ENCODE measurements around the gene FSTL4. TPM values are rescaled to one million over a fixed set of nuclear protein-coding genes. Genes with fewer than 3 reads are reported as not detected.
A peak's percentile ranks its signal among the peaks of the same experiment; 100 is the strongest.

Gene FSTL4
- total and polyA plus RNA-seq, 12 donors: 0.48 to 5.2 (median 2.3) TPM

DNA sequence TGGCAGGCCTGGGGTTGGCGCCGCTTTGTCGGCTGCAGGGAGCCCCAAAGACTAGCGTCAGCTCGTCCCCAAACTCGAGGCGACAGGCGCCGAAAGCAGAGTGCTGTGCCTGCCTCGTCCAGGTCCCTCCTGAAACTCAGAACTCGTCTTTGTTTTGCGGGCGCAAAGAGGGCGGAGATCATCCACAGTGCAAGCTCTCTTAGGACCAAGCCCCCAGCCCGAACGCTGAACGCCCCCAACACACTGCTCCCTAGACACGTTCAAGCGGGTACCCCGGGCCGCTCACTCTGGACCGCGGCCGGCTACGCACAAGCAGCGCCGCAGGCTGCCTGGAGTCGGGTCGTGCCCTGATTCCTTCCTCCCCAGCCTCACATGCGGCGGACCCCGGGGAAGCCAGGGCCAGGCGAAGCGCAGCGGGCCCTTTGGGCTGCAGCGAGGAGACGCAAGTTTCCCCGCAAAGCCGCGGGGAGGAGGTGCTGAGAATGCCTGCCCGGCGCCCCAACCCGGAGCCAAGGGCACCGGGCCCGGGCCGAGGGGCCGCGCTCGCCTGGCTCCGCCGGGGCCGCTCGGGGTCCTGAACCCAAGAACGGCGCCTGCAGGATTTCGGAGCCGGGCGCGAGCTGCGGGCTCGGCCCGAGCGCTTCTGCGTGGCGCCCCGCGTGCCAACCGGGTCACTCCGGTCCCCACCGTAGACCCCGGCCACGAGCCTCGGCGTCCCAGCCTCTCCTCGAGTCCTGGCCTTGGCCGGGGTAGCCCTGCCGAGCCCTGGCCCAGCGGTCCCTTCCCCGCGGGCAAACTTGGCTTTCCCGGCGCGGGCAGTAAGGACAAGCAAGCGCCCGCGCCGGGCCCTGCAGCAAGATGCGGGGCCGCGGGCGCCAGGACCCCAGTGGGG is 738 bp downstream of the FSTL4 start:
- intact Hi-C loops (cut with DNase I): loop anchor here in 1 of 2 donors (5.0 kb wide), 1 partner anchor 189 kb away; no protein-coding TSS in a partner anchor
- Histone ChIP-seq H3K27me3 (peaks cover 24% of the 10 kb centered on the region), H3K4me1 (replicated peaks in 1 of 2) (peaks cover 18 to 26% of the 10 kb centered on the region in 2 donors), H3K27ac (no peak overlapping the region), H3K9me3 (replicated peaks in 1 of 3) (no peaks in the 10 kb centered on the region), H3K36me3 (replicated peaks in 1 of 2) (no peaks in the 10 kb centered on the region), H3K4me3 (peak overlapping the region in 2 of 4 donors; percentile 3 to 55)
- no peak for TF ChIP-seq POLR2A (IDR thresholded peaks at IDR 0.05)
- TF ChIP-seq, protein P1, sequence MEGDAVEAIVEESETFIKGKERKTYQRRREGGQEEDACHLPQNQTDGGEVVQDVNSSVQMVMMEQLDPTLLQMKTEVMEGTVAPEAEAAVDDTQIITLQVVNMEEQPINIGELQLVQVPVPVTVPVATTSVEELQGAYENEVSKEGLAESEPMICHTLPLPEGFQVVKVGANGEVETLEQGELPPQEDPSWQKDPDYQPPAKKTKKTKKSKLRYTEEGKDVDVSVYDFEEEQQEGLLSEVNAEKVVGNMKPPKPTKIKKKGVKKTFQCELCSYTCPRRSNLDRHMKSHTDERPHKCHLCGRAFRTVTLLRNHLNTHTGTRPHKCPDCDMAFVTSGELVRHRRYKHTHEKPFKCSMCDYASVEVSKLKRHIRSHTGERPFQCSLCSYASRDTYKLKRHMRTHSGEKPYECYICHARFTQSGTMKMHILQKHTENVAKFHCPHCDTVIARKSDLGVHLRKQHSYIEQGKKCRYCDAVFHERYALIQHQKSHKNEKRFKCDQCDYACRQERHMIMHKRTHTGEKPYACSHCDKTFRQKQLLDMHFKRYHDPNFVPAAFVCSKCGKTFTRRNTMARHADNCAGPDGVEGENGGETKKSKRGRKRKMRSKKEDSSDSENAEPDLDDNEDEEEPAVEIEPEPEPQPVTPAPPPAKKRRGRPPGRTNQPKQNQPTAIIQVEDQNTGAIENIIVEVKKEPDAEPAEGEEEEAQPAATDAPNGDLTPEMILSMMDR (IDR thresholded peaks at IDR 0.05): no peak
- 1 to 7% (median 2%) methylated on average over 21 to 91 of the region's 91 CpGs for WGBS, 4 donors
- peak in 2 of 7 donors; percentile 24 to 30 for DNase-seq

DNA sequence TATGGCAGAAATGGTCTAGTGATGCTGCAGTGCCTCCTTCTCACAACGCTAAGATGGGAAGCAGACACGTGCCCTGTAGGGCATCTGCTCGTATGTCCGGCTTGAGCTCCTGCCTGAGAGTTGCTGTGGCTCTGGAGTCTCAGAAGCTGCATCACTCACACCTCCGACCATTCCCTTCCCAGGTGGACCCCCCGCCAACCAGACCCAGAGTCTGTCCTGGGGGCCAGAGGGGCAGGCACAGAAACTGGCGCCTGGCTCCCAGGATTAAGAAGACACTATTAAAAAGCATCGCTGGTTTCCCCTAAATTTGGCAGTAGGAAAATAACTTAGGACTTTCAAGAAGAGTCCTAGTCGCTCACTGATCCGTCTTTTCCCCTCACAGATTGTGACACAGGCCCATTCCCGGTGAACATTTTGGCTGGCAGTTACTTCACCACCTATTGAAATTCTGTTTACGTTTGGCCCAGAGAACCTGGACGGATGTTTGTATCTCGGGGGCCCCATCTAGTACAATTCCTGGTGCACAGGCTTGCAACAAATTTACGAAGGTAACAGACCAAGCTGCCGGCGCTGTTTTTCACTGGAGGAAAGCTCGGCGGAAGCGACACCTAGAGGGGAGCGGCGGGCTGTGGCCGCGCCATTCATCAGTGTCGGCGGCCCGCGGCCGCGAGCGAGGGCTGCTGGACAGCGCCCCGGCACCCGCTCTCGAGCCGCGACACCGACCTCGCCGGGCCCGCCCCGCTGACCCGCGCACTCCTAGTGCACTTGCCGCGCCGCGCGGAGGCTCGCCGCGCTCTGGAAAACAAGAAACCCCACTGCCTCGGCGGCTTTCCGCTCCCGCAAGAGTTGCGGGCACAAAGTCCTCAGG is 1.6 kb downstream of the FSTL4 start:
- Histone ChIP-seq H3K27me3 (peaks cover 24% of the 10 kb centered on the region), H3K4me3 (peak overlapping the region in 2 of 4 donors; percentile 3 to 55), H3K4me1 (replicated peaks in 1 of 2) (peaks cover 18 to 26% of the 10 kb centered on the region in 2 donors), H3K36me3 (replicated peaks in 1 of 2) (no peaks in the 10 kb centered on the region), H3K27ac (no peak overlapping the region), H3K9me3 (replicated peaks in 1 of 3) (no peaks in the 10 kb centered on the region)
- peak in 1 of 2 donors; percentile 46 for TF ChIP-seq POLR2A (IDR thresholded peaks at IDR 0.05)
- TF ChIP-seq, protein P1 (IDR thresholded peaks at IDR 0.05): peak; percentile 7 to 49 (median 38)
- intact Hi-C loops (cut with DNase I): loop anchor here in 1 of 2 donors (5.0 kb wide), 1 partner anchor 188 kb away; no protein-coding TSS in a partner anchor
- 10 to 48% (median 17%) methylated on average over 14 to 57 of the region's 57 CpGs for WGBS, 4 donors
- DNase-seq: peak; percentile 64 to 80 (median 74)

DNA sequence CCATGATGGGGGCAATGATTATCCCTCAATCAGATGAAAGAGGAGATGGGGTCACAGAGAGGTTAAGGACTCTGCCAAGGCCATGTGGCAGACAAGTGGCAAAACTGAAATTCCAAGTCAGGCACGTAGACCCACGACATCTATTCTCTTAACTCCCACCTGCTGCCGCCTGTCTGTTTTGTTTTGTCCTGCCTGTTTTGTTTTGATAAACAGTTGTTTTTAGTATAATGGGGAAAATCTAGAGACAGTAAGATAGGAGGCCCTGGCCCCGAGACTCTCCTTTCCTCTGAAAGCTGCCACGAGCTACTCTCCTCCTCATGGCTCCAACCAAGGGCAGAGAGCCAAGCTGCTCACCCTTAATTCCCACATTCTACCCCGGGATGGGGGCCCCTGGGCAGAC is 4.9 kb downstream of the FSTL4 start:
- Histone ChIP-seq H3K27me3 (peaks cover 20% of the 10 kb centered on the region), H3K4me1 (replicated peaks in 1 of 2) (peaks cover 15 to 19% of the 10 kb centered on the region in 2 donors), H3K27ac (no peak overlapping the region), H3K9me3 (replicated peaks in 1 of 3) (no peaks in the 10 kb centered on the region), H3K36me3 (replicated peaks in 1 of 2) (no peaks in the 10 kb centered on the region), H3K4me3 (no peak overlapping the region)
- TF ChIP-seq, protein P1 (IDR thresholded peaks at IDR 0.05): no peak
- TF ChIP-seq POLR2A (IDR thresholded peaks at IDR 0.05): no peak
- intact Hi-C loops (cut with DNase I): no loop called here
- WGBS, 4 donors: 47 to 83% (median 74%) methylated on average over 6 of the region's 6 CpGs
- no peak for DNase-seq

DNA sequence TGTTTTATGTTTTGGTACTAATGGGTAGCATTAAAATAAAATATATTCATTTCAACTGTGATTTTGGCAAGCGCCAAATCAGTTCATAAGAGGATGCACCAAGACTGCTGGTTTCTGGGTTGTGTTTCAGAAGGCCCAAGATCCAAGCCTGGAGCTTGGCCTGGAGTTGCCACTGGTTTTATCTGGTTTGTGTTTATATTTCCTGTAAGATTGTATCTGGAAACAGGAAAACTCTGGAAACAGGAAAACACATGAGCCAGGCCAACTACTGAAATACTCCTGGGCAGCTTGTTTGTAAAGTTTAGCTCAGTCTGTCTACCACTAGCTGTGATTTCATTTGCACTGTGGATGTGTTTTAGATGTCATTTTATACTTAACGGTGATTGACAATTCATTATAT is 5.5 kb downstream of the FSTL4 start:
- no peak overlapping the region for H3K4me3 ChIP-seq
- 78 to 94% (median 87%) methylated on average over 2 of the region's 2 CpGs for WGBS, 4 donors
- TF ChIP-seq, protein P1 (IDR thresholded peaks at IDR 0.05): no peak
- TF ChIP-seq POLR2A (IDR thresholded peaks at IDR 0.05): no peak
- no peak overlapping the region for H3K27ac ChIP-seq
- peaks cover 14% of the 10 kb centered on the region for H3K27me3 ChIP-seq
- no peaks in the 10 kb centered on the region for H3K9me3 ChIP-seq (replicated peaks in 1 of 3)
- intact Hi-C loops (cut with DNase I): no loop called here
- no peak for DNase-seq
- H3K4me1 ChIP-seq (replicated peaks in 1 of 2): peaks cover 9 to 14% of the 10 kb centered on the region in 2 donors
- H3K36me3 ChIP-seq (replicated peaks in 1 of 2): no peaks in the 10 kb centered on the region
